H1 (cell line): ENCODE results near the gene NIN. TPM values are rescaled to one million over a fixed set of nuclear protein-coding genes. Genes with fewer than 3 reads are reported as not detected.

Experiments used
- CTCF ChIA-PET: fragments of 300-600 bp; sonication (Branson Sonifier 250); formaldehyde crosslinking; loops from one replicate; lab custom pipeline; 2021; ENCODE audit not compliant: partially characterized antibody; lab: Charles Lee
- POLR2A ChIA-PET: fragments of 300-600 bp; sonication (Branson Sonifier 250); formaldehyde crosslinking; loops from one replicate; lab custom pipeline; 2021; ENCODE audit warnings: inconsistent platforms; ENCODE audit not compliant: partially characterized antibody; lab: Charles Lee
- DNase-seq, 2 experiments: peaks; one replicate each; pipeline versions ENCODE4 v3.0.0 to v3.0.0-alpha.2; 2010 to 2022; ENCODE audit warnings: low spot score in 2 of 2, low read depth in 1 of 2, mixed read lengths in 1 of 2
- FAIRE-seq: peaks from 2 replicates; lab custom pipeline; 2011; peaks lifted over from hg19 to GRCh38; lab: Jason Lieb, UNC
- H2AFZ ChIP-seq: 2 replicates; pipeline ENCODE4 v1.8.1; 2012; ENCODE audit warnings: low read length, inconsistent platforms
- H2AK5ac ChIP-seq: 2 replicates; pipeline ENCODE4 v1.6.1; 2013; ENCODE audit warnings: low read depth, low read length
- H2BK120ac ChIP-seq: replicated peaks from 2 replicates; pipeline ENCODE3; 2013; ENCODE audit warnings: low read depth, low read length, inconsistent platforms
- H2BK12ac ChIP-seq: 2 replicates; pipeline ENCODE4 v1.6.1; 2013; ENCODE audit warnings: low read depth, low read length
- H2BK15ac ChIP-seq: 2 replicates; pipeline ENCODE4 v1.6.1; 2013; ENCODE audit warnings: low read length
- H2BK20ac ChIP-seq: 2 replicates; pipeline ENCODE4 v1.6.1; 2013; ENCODE audit warnings: low read length
- H2BK5ac ChIP-seq: 2 replicates; pipeline ENCODE4 v1.6.1; 2013; ENCODE audit warnings: low read depth, low read length
- H3K14ac ChIP-seq: 2 replicates; pipeline ENCODE4 v1.6.1; 2013; ENCODE audit warnings: inconsistent platforms; ENCODE audit not compliant: insufficient read length
- H3K18ac ChIP-seq: 2 replicates; pipeline ENCODE4 v1.6.1; 2013; ENCODE audit warnings: low read length; ENCODE audit errors: extremely low read depth
- H3K23ac ChIP-seq: 2 replicates; pipeline ENCODE4 v1.6.1; 2013; ENCODE audit warnings: inconsistent platforms; ENCODE audit not compliant: insufficient read length
- H3K23me2 ChIP-seq: 2 replicates; pipeline ENCODE4 v1.6.1; 2013; ENCODE audit warnings: low read depth, low read length
- H3K27ac ChIP-seq: 2 replicates; pipeline ENCODE4 v1.6.1; 2011; ENCODE audit warnings: low read depth, low read length, inconsistent platforms
- H3K27me3 ChIP-seq, 4 experiments: replicated peaks in 1 of 4; 1 replicate in 1 of 4; 2 replicates in 3 of 4; pipeline versions ENCODE4 v1.6.1 to v1.8.1; 2011 to 2013; ENCODE audit warnings: low read length in 3 of 4, mild to moderate bottlenecking in 3 of 4, inconsistent platforms in 2 of 4, mixed read lengths in 2 of 4, moderate library complexity in 1 of 4; ENCODE audit not compliant: control insufficient read depth in 3 of 4, insufficient read depth in 3 of 4; ENCODE audit errors: extremely low read depth in 1 of 4
- H3K36me3 ChIP-seq, 4 experiments: 2 replicates each; pipeline versions ENCODE4 v1.6.1 to v1.8.1; 2011 to 2013; ENCODE audit warnings: mild to moderate bottlenecking in 4 of 4, low read length in 3 of 4, moderate library complexity in 2 of 4, control low read depth in 1 of 4, inconsistent platforms in 1 of 4; ENCODE audit not compliant: insufficient read depth in 4 of 4, control insufficient read depth in 2 of 4
- H3K4ac ChIP-seq: replicated peaks from 2 replicates; pipeline ENCODE3; 2013; ENCODE audit warnings: low read length, low read depth, mixed read lengths, inconsistent platforms; ENCODE audit not compliant: insufficient read length
- H3K4me1 ChIP-seq, 4 experiments: replicated peaks in 1 of 4; 1 replicate in 1 of 4; 2 replicates in 3 of 4; pipeline versions ENCODE4 v1.6.1 to v1.8.1; 2011 to 2013; ENCODE audit warnings: low read length in 3 of 4, inconsistent platforms in 2 of 4, mixed read lengths in 1 of 4; ENCODE audit not compliant: insufficient read depth in 4 of 4, control insufficient read depth in 3 of 4
- H3K4me2 ChIP-seq, 2 experiments: 2 replicates each; pipeline versions ENCODE4 v1.6.1 to v1.8.1; 2011 to 2013; ENCODE audit warnings: low read depth in 2 of 2, low read length in 2 of 2, control low read depth in 1 of 2, inconsistent platforms in 1 of 2, mild to moderate bottlenecking in 1 of 2; ENCODE audit not compliant: insufficient read depth in 1 of 2
- H3K4me3 ChIP-seq, 4 experiments: fragments of 200-600, 300-600 bp in 1 of 4; sonication (generic), shearing (Covaris generic), sonication (Bioruptor Twin) in 1 of 4; 2 replicates each; pipeline versions ENCODE4 v1.5.1 to v1.8.1; 2011 to 2016; ENCODE audit warnings: low read length in 4 of 4, low read depth in 3 of 4, control low read depth in 2 of 4, inconsistent platforms in 2 of 4, mild to moderate bottlenecking in 2 of 4, mixed read lengths in 1 of 4, moderate library complexity in 1 of 4; ENCODE audit not compliant: insufficient read depth in 2 of 4; ENCODE audit errors: extremely low read depth in 1 of 4
- H3K56ac ChIP-seq: replicated peaks from 2 replicates; pipeline ENCODE3; 2013; ENCODE audit warnings: low read depth, mild to moderate bottlenecking, mixed read lengths, low read length, inconsistent platforms; ENCODE audit not compliant: insufficient read length
- H3K79me1 ChIP-seq: 2 replicates; pipeline ENCODE4 v1.6.1; 2013; ENCODE audit warnings: low read depth, low read length, control low read depth
- H3K79me2 ChIP-seq, 2 experiments: 2 replicates each; pipeline versions ENCODE4 v1.6.1 to v1.8.1; 2012 to 2013; ENCODE audit warnings: low read length in 2 of 2, mild to moderate bottlenecking in 2 of 2, inconsistent platforms in 1 of 2; ENCODE audit not compliant: insufficient read depth in 2 of 2, control insufficient read depth in 1 of 2
- H3K9ac ChIP-seq, 4 experiments: replicated peaks in 1 of 4; 1 replicate in 1 of 4; 2 replicates in 3 of 4; pipeline versions ENCODE4 v1.6.1 to v1.8.1; 2011 to 2013; ENCODE audit warnings: low read depth in 3 of 4, low read length in 3 of 4, control low read depth in 2 of 4, mild to moderate bottlenecking in 2 of 4, moderate library complexity in 2 of 4, inconsistent platforms in 1 of 4; ENCODE audit errors: extremely low read depth in 1 of 4
- H3K9me3 ChIP-seq, 2 experiments: 2 replicates each; pipeline versions ENCODE4 v1.6.1 to v1.8.1; 2012 to 2013; ENCODE audit warnings: mild to moderate bottlenecking in 2 of 2, moderate library complexity in 2 of 2, control low read depth in 1 of 2, inconsistent platforms in 1 of 2, low read depth in 1 of 2, low read length in 1 of 2, mixed read lengths in 1 of 2; ENCODE audit not compliant: insufficient read depth in 2 of 2
- H4K20me1 ChIP-seq, 2 experiments: replicated peaks in 1 of 2; 2 replicates each; pipeline versions ENCODE3 to v1.8.1; 2011 to 2013; ENCODE audit warnings: inconsistent platforms in 2 of 2, low read length in 2 of 2, mild to moderate bottlenecking in 1 of 2; ENCODE audit not compliant: insufficient read depth in 2 of 2, control insufficient read depth in 1 of 2
- H4K5ac ChIP-seq: 2 replicates; pipeline ENCODE4 v1.6.1; 2013; ENCODE audit warnings: low read length, low read depth, mixed read lengths, inconsistent platforms; ENCODE audit not compliant: insufficient read length
- H4K8ac ChIP-seq: 2 replicates; pipeline ENCODE4 v1.8.0; 2013; ENCODE audit warnings: mild to moderate bottlenecking, moderate library complexity, low read length, inconsistent platforms; ENCODE audit not compliant: insufficient read depth; ENCODE audit errors: extremely low read depth
- H4K91ac ChIP-seq: replicated peaks from 2 replicates; pipeline ENCODE3; 2013; ENCODE audit warnings: low read length, mixed read lengths, inconsistent platforms; ENCODE audit not compliant: insufficient read length
- BACH1 ChIP-seq: IDR thresholded peaks from 2 replicates; pipeline ENCODE4 v1.6.1; 2012; ENCODE audit warnings: low read length, improper control_type of control experiment
- CTCF ChIP-seq, 3 experiments: IDR thresholded peaks; 1 replicate in 2 of 3; 2 replicates in 1 of 3; pipeline versions ENCODE4 v1.5.1 to v1.6.1; 2011; ENCODE audit warnings: low read length in 3 of 3, mild to moderate bottlenecking in 3 of 3, inconsistent platforms in 2 of 3, low read depth in 1 of 3, moderate library complexity in 1 of 3; ENCODE audit not compliant: insufficient read depth in 1 of 3; ENCODE audit errors: control extremely low read depth in 1 of 3
- HDAC2 ChIP-seq, 2 experiments: fragments of 300-600 bp in 1 of 2; sonication (generic) in 1 of 2; IDR thresholded peaks; 2 replicates each; pipeline ENCODE4 v1.6.1; 2011 to 2012; ENCODE audit warnings: low read depth in 2 of 2, low read length in 2 of 2, mild to moderate bottlenecking in 2 of 2, moderate library complexity in 2 of 2, borderline replicate concordance in 1 of 2, inconsistent platforms in 1 of 2
- RXRA ChIP-seq: IDR thresholded peaks from 2 replicates; pipeline ENCODE4 v1.6.1; 2011; ENCODE audit warnings: low read depth, mild to moderate bottlenecking, low read length, moderate library complexity; ENCODE audit not compliant: insufficient read depth
- SIX5 ChIP-seq: IDR thresholded peaks from 2 replicates; pipeline ENCODE4 v1.6.1; 2011; ENCODE audit warnings: mild to moderate bottlenecking, low read depth, low read length
- SUZ12 ChIP-seq: fragments of 200-600 bp; sonication (generic); IDR thresholded peaks from 2 replicates; pipeline ENCODE4 v1.6.1; 2012; ENCODE audit warnings: mild to moderate bottlenecking, inconsistent platforms, low read length, moderate library complexity, mixed read lengths
- ZNF274 ChIP-seq: IDR thresholded peaks from 2 replicates; pipeline ENCODE4 v1.7.0; 2012; ENCODE audit warnings: low read length, borderline replicate concordance; ENCODE audit errors: extremely low read depth
- WGBS, 2 experiments: shearing (Covaris generic) in 1 of 2; methylation state at CpG; one replicate each; pipeline versions ENCODE4 v1.1.6 to v1.1.7; 2013 to 2015; ENCODE audit warnings: low lambda C conversion rate in 2 of 2, mixed read lengths in 2 of 2, inconsistent platforms in 1 of 2, low coverage in 1 of 2, missing lambda C conversion rate in 1 of 2; ENCODE audit not compliant: insufficient replicate concordance in 2 of 2, insufficient coverage in 1 of 2, insufficient read length in 1 of 2; ENCODE audit errors: extremely low coverage in 1 of 2, missing lambda C conversion rate in 1 of 2; 5-methylcytosine and 5-hydroxymethylcytosine counted together
- polyA plus RNA-seq, 7 experiments: library from polyadenylated mRNA; depleted of rRNA in 3 of 7; stranded (reverse) in 5 of 7; unstranded in 2 of 7; fragments of >200 nt in 5 of 7; fragments of 200-250 nt in 2 of 7; gene quantifications; 1 replicate in 5 of 7; 2 replicates in 1 of 7; 4 replicates in 1 of 7; pipeline versions ENCODE4 v1.2.1 to v1.2.3, GENCODE V29; 2011 to 2013; ENCODE audit warnings: missing spikeins in 2 of 7, mixed read lengths in 2 of 7
- total RNA-seq: library from RNA; stranded (reverse); fragmentation: NEBNext Ultra II Directional; extraction: Animal tissue kit (Norgen Biotek cat#: 25700); gene quantifications from 2 replicates; pipeline ENCODE4 v1.2.1, GENCODE V29; 2021

NIN gene
- total and polyA plus RNA-seq, 2 of the 8 experiments (the other 6 are each of a cell fraction or from before 2014, with no cell fraction given), result 3.2 to 21.3 TPM

GRCh38 chr14:50697659-50698290 is 133.2 kb downstream of the NIN start:
- no peaks in the 10 kb centered on the region for H3K23me2 ChIP-seq
- H4K91ac ChIP-seq, result no peak overlapping the region
- POLR2A ChIA-PET, result no interaction called here
- H2BK120ac ChIP-seq, result no peak overlapping the region
- TF ChIP-seq SUZ12 (no peak), BACH1 (no peak), CTCF (IDR thresholded peaks at IDR 0.05; ENCODE audit: control extremely low read depth in 1 of 3, insufficient read depth in 1 of 3, low read depth in 1 of 3, low read length in 3 of 3) (no peak), HDAC2 (IDR thresholded peaks at IDR 0.05; ENCODE audit: borderline replicate concordance in 1 of 2, low read depth in 2 of 2, low read length in 2 of 2) (no peak), RXRA (no peak), SIX5 (no peak), ZNF274 (no peak)
- TF ChIP-seq, all 59 proteins: peak for 0
- no peak overlapping the region for H3K4me2 ChIP-seq
- H3K27me3 ChIP-seq, result no peaks in the 10 kb centered on the region
- DNase-seq (no peak), FAIRE-seq (no peak)
- no peaks in the 10 kb centered on the region for H3K79me2 ChIP-seq
- H3K9ac ChIP-seq, result no peak overlapping the region
- no peak overlapping the region for H4K8ac ChIP-seq
- no peaks in the 10 kb centered on the region for H4K20me1 ChIP-seq
- H3K4me3 ChIP-seq, result no peak overlapping the region
- H3K56ac ChIP-seq, result no peak overlapping the region
- H3K9me3 ChIP-seq, result peaks cover 11 to 12% of the 10 kb centered on the region in 2 experiments
- H3K4me1 ChIP-seq, result no peaks in the 10 kb centered on the region
- H3K23ac ChIP-seq, result no peak overlapping the region
- no peak overlapping the region for H2BK5ac ChIP-seq
- H2BK15ac ChIP-seq, result no peak overlapping the region
- no peak overlapping the region for H2AK5ac ChIP-seq
- H3K27ac ChIP-seq, result no peak overlapping the region
- no peaks in the 10 kb centered on the region for H3K36me3 ChIP-seq
- no peaks in the 10 kb centered on the region for H3K79me1 ChIP-seq
- no peak overlapping the region for H3K4ac ChIP-seq
- H2AFZ ChIP-seq, result no peak overlapping the region
- H2BK12ac ChIP-seq, result no peak overlapping the region
- no peak overlapping the region for H3K14ac ChIP-seq
- WGBS, 2 experiments, result 87% methylated on average over 4 of the region's 4 CpGs; no CpG with 5 or more reads in 1 of the 2 experiments
- no peak overlapping the region for H2BK20ac ChIP-seq
- CTCF ChIA-PET, result interaction anchor here (1.0 to 2.1 kb wide), 3 partner anchors 12 to 37 kb away, joined by 3 to 9 read pairs (median 3); no protein-coding TSS in a partner anchor
- no peak overlapping the region for H3K18ac ChIP-seq
- no peak overlapping the region for H4K5ac ChIP-seq
